Daoy (cell line): ENCODE data around the gene CMYA5. TPM values are rescaled to one million over a fixed set of nuclear protein-coding genes. Genes with fewer than 3 reads are reported as not detected.
A peak's percentile ranks its signal among the peaks of the same experiment; 100 is the strongest.

ENCODE experiments used
- DNase-seq: peaks from one replicate; pipeline ENCODE4 v3.0.0-alpha.2; 2015; ENCODE audit warnings: low read depth
- total RNA-seq: library from RNA; depleted of rRNA; stranded (reverse); fragments of >200 nt; shearing (Covaris generic); gene quantifications from 2 replicates; pipeline ENCODE4 v1.2.3, GENCODE V29; 2014; rRNA removed

The CMYA5 gene
- total RNA-seq, 1 experiment from 2014 or later, result 0.17 TPM

- no peak for DNase-seq
Observed at GRCh38 chr5:79834754-79835714, 145.4 kb downstream of the CMYA5 start.

- DNase-seq, result no peak
Observed at GRCh38 chr5:79837761-79838551, 148.3 kb downstream of the CMYA5 start.

GRCh38 chr5:79840084-79840990 lies 150.7 kb downstream of the CMYA5 start:
- DNase-seq, result no peak

- no peak for DNase-seq
Observed at GRCh38 chr5:79841172-79841571, 151.5 kb downstream of the CMYA5 start.

GRCh38 chr5:79842006-79842881 lies 152.6 kb downstream of the CMYA5 start:
- no peak for DNase-seq

GRCh38 chr5:79842991-79843390 lies 153.4 kb downstream of the CMYA5 start:
- DNase-seq, result no peak

- no peak for DNase-seq
Observed at GRCh38 chr5:79843450-79844388, 154.1 kb downstream of the CMYA5 start.

GRCh38 chr5:79844571-79844970 lies 154.9 kb downstream of the CMYA5 start:
- DNase-seq, result no peak

GRCh38 chr5:79845448-79846197 lies 156.0 kb downstream of the CMYA5 start:
- peak; percentile 66 for DNase-seq

- DNase-seq, result no peak
Observed at GRCh38 chr5:79846198-79846521, 156.5 kb downstream of the CMYA5 start.

- DNase-seq, result no peak
Observed at GRCh38 chr5:79847561-79847960, 157.9 kb downstream of the CMYA5 start.

- DNase-seq, result no peak
Observed at GRCh38 chr5:79849061-79849460, 159.4 kb downstream of the CMYA5 start.

Other genes starting within 250 kb of the CMYA5 start
- gene HOMER1, start 175.7 kb upstream of the CMYA5 start, total RNA-seq, result 8.1 and 12.2 TPM in 2 replicates
- gene TENT2, start 77.4 kb upstream of the CMYA5 start, total RNA-seq, result 31.3 and 35.3 TPM in 2 replicates